GM19467 (cell line): ENCODE results near the gene ZNF567.

ENCODE experiments used
- ATAC-seq: cut with Tn5 transposase; IDR thresholded peaks from one replicate; pipeline ENCODE4 v1.9.1; 2021; ENCODE audit warnings: mild to moderate bottlenecking, moderate library complexity; ENCODE audit not compliant: unreplicated experiment

ZNF567 gene

GRCh38 chr19:36750066-36750691, 62.8 kb downstream of the ZNF567 start:
- ATAC-seq = no peak
